ENCODE results near the gene PSMD9. TPM values are rescaled to one million over a fixed set of nuclear protein-coding genes. Genes with fewer than 3 reads are reported as not detected.

Gene PSMD9
- total RNA-seq, 1 experiment from 2014 or later: 55.5 TPM

DNA sequence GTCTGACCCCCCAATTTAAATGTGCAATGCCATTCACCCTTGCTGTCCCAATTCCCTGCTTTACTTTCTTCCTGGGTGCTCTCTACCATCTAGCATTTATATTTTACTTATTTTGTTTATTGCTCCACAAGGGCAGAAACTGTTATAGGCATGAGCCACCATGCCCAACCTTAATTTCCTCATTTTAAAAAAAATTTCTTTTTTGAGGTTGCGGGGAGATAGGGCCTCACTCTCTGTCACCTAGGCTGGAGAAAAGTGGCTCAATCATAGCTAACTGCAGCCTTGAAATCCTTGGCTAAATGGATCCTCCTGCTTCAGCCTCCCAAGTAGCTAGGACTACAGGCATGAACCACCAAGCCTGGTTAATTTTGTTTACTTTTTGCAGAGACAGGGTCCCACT, 42.9 kb upstream of the PSMD9 start:
- Histone ChIP-seq H4K20me1 (ENCODE audit: insufficient read depth) (no peaks in the 10 kb centered on the region), H3K27ac (ENCODE audit: low read depth, low read length) (no peak overlapping the region), H3K4me1 (ENCODE audit: control insufficient read depth in 1 of 2, insufficient read depth in 2 of 2, low read length in 2 of 2) (peaks cover 0 to 27% of the 10 kb centered on the region in 2 experiments; a peak in 3 of 4 replicates), H3K27me3 (ENCODE audit: insufficient read depth, low read length) (no peaks in the 10 kb centered on the region), H3K36me3 (ENCODE audit: control insufficient read depth in 1 of 2, insufficient read depth in 2 of 2, low read length in 2 of 2) (no peaks in the 10 kb centered on the region), H3K4me3 (replicated peaks in 1 of 2; ENCODE audit: low read depth in 1 of 2, low read length in 2 of 2) (no peak overlapping the region), H3K9me2 (ENCODE audit: insufficient read depth) (no peaks in the 10 kb centered on the region), H3K79me2 (ENCODE audit: insufficient read depth, low read length) (no peaks in the 10 kb centered on the region), H3K4me2 (ENCODE audit: low read length) (no peak overlapping the region), H3K9ac (ENCODE audit: low read length) (no peak overlapping the region), H2AFZ (ENCODE audit: low read depth, low read length, poor library complexity, severe bottlenecking) (no peak overlapping the region), H3K9me3 (ENCODE audit: control insufficient read depth in 1 of 2, insufficient read depth in 1 of 2, low read depth in 1 of 2, low read length in 2 of 2) (no peaks in the 10 kb centered on the region)
- no TSS peak for BruUV-seq (replicated peaks)
- CTCF ChIA-PET: no interaction called here
- intact Hi-C loops (cut with micrococcal nuclease): no loop called here
- POLR2A ChIA-PET: no interaction called here
- RAD21 ChIA-PET (ENCODE audit: low non-redundant PET in 1 of 2, low total read pairs in 2 of 2, uncharacterized antibody in 2 of 2, unreplicated experiment in 2 of 2): no interaction called here
- ATAC-seq (no peak), DNase-seq (ENCODE audit: low read depth, low spot score) (no peak)
- TF ChIP-seq FOSL1 (IDR thresholded peaks at IDR 0.05; ENCODE audit: low read depth): no peak
- no peak for TF ChIP-seq ELF1 (IDR thresholded peaks at IDR 0.05; ENCODE audit: borderline replicate concordance, low read depth)
- TF ChIP-seq EZH2 (IDR thresholded peaks at IDR 0.05): no peak

DNA sequence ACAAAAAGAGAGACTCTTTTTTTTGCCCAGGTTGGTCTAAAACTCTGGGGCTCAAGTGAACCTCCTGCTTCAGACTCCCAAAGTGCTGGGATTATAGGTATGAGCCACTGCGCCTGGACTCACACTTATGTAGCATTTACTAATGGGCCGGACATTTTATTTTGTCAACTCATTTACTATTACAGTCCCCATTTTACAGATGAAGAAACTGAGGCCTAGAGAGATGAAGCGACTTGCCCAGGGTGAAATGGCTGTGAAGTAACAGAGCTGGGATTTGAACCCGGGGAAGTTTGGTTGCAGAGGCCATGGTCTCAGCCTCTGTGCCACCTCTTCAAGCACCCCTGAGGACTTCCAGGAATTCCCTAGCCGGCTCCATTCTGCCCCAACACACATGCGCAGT, 39.4 kb upstream of the PSMD9 start:
- BruUV-seq (replicated peaks): no TSS peak
- Histone ChIP-seq H3K4me2 (ENCODE audit: low read length) (no peak overlapping the region), H2AFZ (ENCODE audit: low read depth, low read length, poor library complexity, severe bottlenecking) (no peak overlapping the region), H3K4me1 (ENCODE audit: control insufficient read depth in 1 of 2, insufficient read depth in 2 of 2, low read length in 2 of 2) (no peaks in the 10 kb centered on the region), H3K9me2 (ENCODE audit: insufficient read depth) (no peaks in the 10 kb centered on the region), H3K79me2 (ENCODE audit: insufficient read depth, low read length) (no peaks in the 10 kb centered on the region), H3K4me3 (replicated peaks in 1 of 2; ENCODE audit: low read depth in 1 of 2, low read length in 2 of 2) (no peak overlapping the region), H3K27ac (ENCODE audit: low read depth, low read length) (no peak overlapping the region), H3K9ac (ENCODE audit: low read length) (no peak overlapping the region), H3K36me3 (ENCODE audit: control insufficient read depth in 1 of 2, insufficient read depth in 2 of 2, low read length in 2 of 2) (no peaks in the 10 kb centered on the region), H3K27me3 (ENCODE audit: insufficient read depth, low read length) (no peaks in the 10 kb centered on the region), H4K20me1 (ENCODE audit: insufficient read depth) (no peaks in the 10 kb centered on the region), H3K9me3 (ENCODE audit: control insufficient read depth in 1 of 2, insufficient read depth in 1 of 2, low read depth in 1 of 2, low read length in 2 of 2) (no peaks in the 10 kb centered on the region)
- DNase-seq (ENCODE audit: low read depth, low spot score) (no peak), ATAC-seq (no peak)
- TF ChIP-seq EZH2phosphoT487 (IDR thresholded peaks at IDR 0.05; ENCODE audit: borderline replicate concordance) (no peak), TCF7L2 (IDR thresholded peaks at IDR 0.05; ENCODE audit: borderline replicate concordance, extremely low read depth, insufficient read depth, insufficient read length) (no peak), CBX3 (IDR thresholded peaks at IDR 0.05; ENCODE audit: low read depth) (no peak), ZFX (IDR thresholded peaks at IDR 0.05) (no peak)
- TF ChIP-seq, protein P1, sequence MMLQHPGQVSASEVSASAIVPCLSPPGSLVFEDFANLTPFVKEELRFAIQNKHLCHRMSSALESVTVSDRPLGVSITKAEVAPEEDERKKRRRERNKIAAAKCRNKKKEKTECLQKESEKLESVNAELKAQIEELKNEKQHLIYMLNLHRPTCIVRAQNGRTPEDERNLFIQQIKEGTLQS (IDR thresholded peaks at IDR 0.05): no peak
- TF ChIP-seq, protein P2, sequence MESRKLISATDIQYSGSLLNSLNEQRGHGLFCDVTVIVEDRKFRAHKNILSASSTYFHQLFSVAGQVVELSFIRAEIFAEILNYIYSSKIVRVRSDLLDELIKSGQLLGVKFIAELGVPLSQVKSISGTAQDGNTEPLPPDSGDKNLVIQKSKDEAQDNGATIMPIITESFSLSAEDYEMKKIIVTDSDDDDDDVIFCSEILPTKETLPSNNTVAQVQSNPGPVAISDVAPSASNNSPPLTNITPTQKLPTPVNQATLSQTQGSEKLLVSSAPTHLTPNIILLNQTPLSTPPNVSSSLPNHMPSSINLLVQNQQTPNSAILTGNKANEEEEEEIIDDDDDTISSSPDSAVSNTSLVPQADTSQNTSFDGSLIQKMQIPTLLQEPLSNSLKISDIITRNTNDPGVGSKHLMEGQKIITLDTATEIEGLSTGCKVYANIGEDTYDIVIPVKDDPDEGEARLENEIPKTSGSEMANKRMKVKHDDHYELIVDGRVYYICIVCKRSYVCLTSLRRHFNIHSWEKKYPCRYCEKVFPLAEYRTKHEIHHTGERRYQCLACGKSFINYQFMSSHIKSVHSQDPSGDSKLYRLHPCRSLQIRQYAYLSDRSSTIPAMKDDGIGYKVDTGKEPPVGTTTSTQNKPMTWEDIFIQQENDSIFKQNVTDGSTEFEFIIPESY (IDR thresholded peaks at IDR 0.05; ENCODE audit: extremely low read depth, insufficient replicate concordance, low read length): no peak
- intact Hi-C loops (cut with micrococcal nuclease): no loop called here
- ChIA-PET RAD21 (ENCODE audit: low non-redundant PET in 1 of 2, low total read pairs in 2 of 2, uncharacterized antibody in 2 of 2, unreplicated experiment in 2 of 2) (no interaction called here), CTCF (no interaction called here), POLR2A (no interaction called here)

Data from HCT116 (cell line).